ENCODE data around the gene XPOT.
"Not testable (repeated sequence)": the region's sequence is repeated elsewhere in the genome, so short reads cannot be mapped to it uniquely, and the experiment has no call there.

The XPOT gene

GRCh38 chr12:64403707-64404469 lies at the start of gene XPOT:
XPOT (plus strand) TSS chr12:64404392; CDS start chr12:64410036, 5,644 bp downstream.
- peak; percentile 85 to 92 (median 86) for DNase-seq (ENCODE audit: low read depth in 3 of 3)

GRCh38 chr12:64356209-64356608 lies 48.0 kb upstream of the XPOT start:
- not testable (repeated sequence) for DNase-seq (ENCODE audit: low read depth in 3 of 3)

GRCh38 chr12:64361173-64361572 lies 43.0 kb upstream of the XPOT start:
- not testable (repeated sequence) for DNase-seq (ENCODE audit: low read depth in 3 of 3)

GRCh38 chr12:64362721-64363305 lies 41.4 kb upstream of the XPOT start:
- DNase-seq (ENCODE audit: low read depth in 3 of 3), result no peak

- no peak for DNase-seq (ENCODE audit: low read depth in 3 of 3)
Observed at GRCh38 chr12:64383675-64384074, 20.5 kb upstream of the XPOT start.

- DNase-seq (ENCODE audit: low read depth in 3 of 3), result no peak
Observed at GRCh38 chr12:64385019-64385418, 19.2 kb upstream of the XPOT start.

- DNase-seq (ENCODE audit: low read depth in 3 of 3), result peak in 2 of 3 experiments; percentile 24 to 44
Observed at GRCh38 chr12:64385468-64385867, 18.7 kb upstream of the XPOT start.

- no peak for DNase-seq (ENCODE audit: low read depth in 3 of 3)
Observed at GRCh38 chr12:64387197-64387816, 16.9 kb upstream of the XPOT start.

- DNase-seq (ENCODE audit: low read depth in 3 of 3), result no peak
Observed at GRCh38 chr12:64389154-64389553, 15.0 kb upstream of the XPOT start.

GRCh38 chr12:64390275-64390851 lies 13.8 kb upstream of the XPOT start, which contains the start of gene C12orf56:
C12orf56 (minus strand) TSS chr12:64390758; CDS start chr12:64390565, 193 bp downstream.
- no peak for DNase-seq (ENCODE audit: low read depth in 3 of 3)

GRCh38 chr12:64392221-64392620 lies 12.0 kb upstream of the XPOT start:
- DNase-seq (ENCODE audit: low read depth in 3 of 3), result no peak

- no peak for DNase-seq (ENCODE audit: low read depth in 3 of 3)
Observed at GRCh38 chr12:64395739-64396138, 8.5 kb upstream of the XPOT start.

GRCh38 chr12:64400041-64400440 lies 4.2 kb upstream of the XPOT start:
- no peak for DNase-seq (ENCODE audit: low read depth in 3 of 3)

GRCh38 chr12:64402181-64402580 lies 2.0 kb upstream of the XPOT start:
- no peak for DNase-seq (ENCODE audit: low read depth in 3 of 3)

GRCh38 chr12:64404470-64405256 lies 471 bp downstream of the XPOT start:
- peak; percentile 51 to 68 (median 60) for DNase-seq (ENCODE audit: low read depth in 3 of 3)

- DNase-seq (ENCODE audit: low read depth in 3 of 3), result no peak
Observed at GRCh38 chr12:64407342-64408223, 3.4 kb downstream of the XPOT start.

- no peak for DNase-seq (ENCODE audit: low read depth in 3 of 3)
Observed at GRCh38 chr12:64411427-64411826, 7.2 kb downstream of the XPOT start.

GRCh38 chr12:64412459-64412858 lies 8.3 kb downstream of the XPOT start:
- DNase-seq (ENCODE audit: low read depth in 3 of 3), result no peak

GRCh38 chr12:64413884-64414283 lies 9.7 kb downstream of the XPOT start:
- no peak for DNase-seq (ENCODE audit: low read depth in 3 of 3)

GRCh38 chr12:64418209-64418608 lies 14.0 kb downstream of the XPOT start:
- no peak for DNase-seq (ENCODE audit: low read depth in 3 of 3)

- no peak for DNase-seq (ENCODE audit: low read depth in 3 of 3)
Observed at GRCh38 chr12:64419696-64420095, 15.5 kb downstream of the XPOT start.

Data from stimulated activated CD4-positive, alpha-beta T cell treated with anti-CD3 and anti-CD28 coated beads, TNF-alpha, amount 100 ng/mL, for 24 hours (primary cell).